ENCODE data around the gene EVA1C. TPM values are rescaled to one million over a fixed set of nuclear protein-coding genes. Genes with fewer than 3 reads are reported as not detected.

Gene EVA1C
- total RNA-seq, 1 experiment from 2014 or later, result 0.98 TPM

DNA sequence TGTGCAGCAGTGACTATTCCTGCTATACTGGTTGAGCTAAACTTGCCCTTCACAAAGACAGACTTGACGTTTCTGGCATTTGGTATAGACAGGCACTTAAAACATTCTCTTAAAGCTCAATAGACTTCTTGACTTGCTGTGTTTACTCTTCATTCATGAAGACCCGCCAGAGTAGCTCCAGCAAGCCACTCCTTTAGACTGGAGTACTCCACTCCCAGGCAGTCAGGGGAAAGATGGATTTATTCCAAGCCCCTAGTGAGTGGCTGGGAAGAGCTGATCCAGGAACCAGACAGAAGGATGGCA lies 70.7 kb downstream of the EVA1C start:
- TF ChIP-seq, protein P1, sequence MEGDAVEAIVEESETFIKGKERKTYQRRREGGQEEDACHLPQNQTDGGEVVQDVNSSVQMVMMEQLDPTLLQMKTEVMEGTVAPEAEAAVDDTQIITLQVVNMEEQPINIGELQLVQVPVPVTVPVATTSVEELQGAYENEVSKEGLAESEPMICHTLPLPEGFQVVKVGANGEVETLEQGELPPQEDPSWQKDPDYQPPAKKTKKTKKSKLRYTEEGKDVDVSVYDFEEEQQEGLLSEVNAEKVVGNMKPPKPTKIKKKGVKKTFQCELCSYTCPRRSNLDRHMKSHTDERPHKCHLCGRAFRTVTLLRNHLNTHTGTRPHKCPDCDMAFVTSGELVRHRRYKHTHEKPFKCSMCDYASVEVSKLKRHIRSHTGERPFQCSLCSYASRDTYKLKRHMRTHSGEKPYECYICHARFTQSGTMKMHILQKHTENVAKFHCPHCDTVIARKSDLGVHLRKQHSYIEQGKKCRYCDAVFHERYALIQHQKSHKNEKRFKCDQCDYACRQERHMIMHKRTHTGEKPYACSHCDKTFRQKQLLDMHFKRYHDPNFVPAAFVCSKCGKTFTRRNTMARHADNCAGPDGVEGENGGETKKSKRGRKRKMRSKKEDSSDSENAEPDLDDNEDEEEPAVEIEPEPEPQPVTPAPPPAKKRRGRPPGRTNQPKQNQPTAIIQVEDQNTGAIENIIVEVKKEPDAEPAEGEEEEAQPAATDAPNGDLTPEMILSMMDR (conservative IDR thresholded peaks at IDR 0.05), result no peak
- no peak overlapping the region for H3K27ac ChIP-seq (ENCODE audit: insufficient read length, low read depth, low read length)
- H3K23ac ChIP-seq (ENCODE audit: insufficient read length, low read depth, low read length), result no peak overlapping the region

More for the DNA sequence above, 70.7 kb downstream of the EVA1C start:
- no peaks in the 10 kb centered on the region for H4K20me1 ChIP-seq (ENCODE audit: control insufficient read depth, insufficient read depth, insufficient read length)
- no peak overlapping the region for H2BK5ac ChIP-seq (ENCODE audit: insufficient read length, low read length)
- H2BK15ac ChIP-seq (ENCODE audit: low read depth, low read length), result no peak overlapping the region
- H3K4me1 ChIP-seq (ENCODE audit: insufficient read depth, low read length), result peaks cover 4% of the 10 kb centered on the region; the same call in 1 of the 2 replicates
- no peak overlapping the region for H3K4me3 Mint-ChIP-seq
- H3K9ac ChIP-seq (ENCODE audit: extremely low read depth, insufficient read length, low read length), result no peak overlapping the region
- H4K8ac ChIP-seq (replicated peaks; ENCODE audit: insufficient read length, low read depth, low read length), result no peak overlapping the region
- H2AK5ac ChIP-seq (ENCODE audit: insufficient read length, low read length), result no peak overlapping the region
- WGBS (ENCODE audit: extremely low coverage, insufficient read length, low lambda C conversion rate), result no CpG with 5 or more reads among the region's 2 CpGs
- no peak overlapping the region for H3K4me2 ChIP-seq (ENCODE audit: insufficient read depth, insufficient read length, low read length)
- H3K9me3 ChIP-seq (ENCODE audit: control insufficient read depth, low read depth, low read length), result no peaks in the 10 kb centered on the region
- no peak overlapping the region for H2BK120ac ChIP-seq (ENCODE audit: low read depth, low read length, poor library complexity, severe bottlenecking)
- no peak for DNase-seq
- H3T11ph ChIP-seq (ENCODE audit: low read length), result no peak overlapping the region
- H3K56ac ChIP-seq (ENCODE audit: insufficient read length, low read depth, low read length), result no peak overlapping the region
- H4K91ac ChIP-seq (ENCODE audit: insufficient read length, low read depth, low read length), result no peak overlapping the region
- H3K4ac ChIP-seq (ENCODE audit: low read depth, low read length), result no peak overlapping the region
- H3K27me3 Mint-ChIP-seq (ENCODE audit: low read depth), result no peaks in the 10 kb centered on the region; the same call in none of the 2 replicates
- H2AFZ ChIP-seq (ENCODE audit: low read length), result no peak overlapping the region
- peaks cover 21 to 22% of the 10 kb centered on the region in 2 experiments for H3K4me1 Mint-ChIP-seq
- H3K79me1 ChIP-seq (ENCODE audit: insufficient read depth, low read depth, low read length, poor library complexity, severe bottlenecking), result no peaks in the 10 kb centered on the region
- H2BK12ac ChIP-seq (ENCODE audit: insufficient read length, low read depth, low read length), result no peak overlapping the region
- H3K27ac Mint-ChIP-seq, result no peak overlapping the region
- H2BK20ac ChIP-seq (ENCODE audit: low read depth, low read length, poor library complexity, severe bottlenecking), result no peak overlapping the region
- no peaks in the 10 kb centered on the region for H3K23me2 ChIP-seq (ENCODE audit: insufficient read length, low read depth, low read length, poor library complexity, severe bottlenecking)
- no peaks in the 10 kb centered on the region; a peak in 1 of 7 replicates for H3K36me3 Mint-ChIP-seq (ENCODE audit: insufficient read depth in 1 of 3, low read depth in 3 of 3)
- no peaks in the 10 kb centered on the region for H3K9me3 Mint-ChIP-seq
- no peak overlapping the region for H3K14ac ChIP-seq (ENCODE audit: insufficient read depth, low read length)
- H3K27me3 ChIP-seq (ENCODE audit: insufficient read depth, low read length), result no peaks in the 10 kb centered on the region
- H4K5ac ChIP-seq (ENCODE audit: insufficient read length, low read depth, low read length), result no peak overlapping the region
- no peak overlapping the region for H3K18ac ChIP-seq (ENCODE audit: insufficient read length, low read depth, low read length)
- no peaks in the 10 kb centered on the region for H3K79me2 ChIP-seq (ENCODE audit: insufficient read depth, low read length)
